Neutrophil (primary cell): ENCODE measurements around the gene TSPAN7.

ENCODE experiments used
- H3K27ac ChIP-seq: fragments of 200-600 bp; sonication (generic); 2 replicates; pipeline ENCODE4 v1.5.1; 2016; ENCODE audit warnings: mild to moderate bottlenecking, moderate library complexity
- H3K27me3 ChIP-seq: fragments of 200-600 bp; sonication (generic); 2 replicates; pipeline ENCODE4 v1.6.0; 2016; ENCODE audit warnings: mild to moderate bottlenecking
- H3K36me3 ChIP-seq: fragments of 200-600 bp; sonication (generic); 2 replicates; pipeline ENCODE4 v1.5.1; 2017
- H3K4me1 ChIP-seq, 2 experiments: fragments of 200-600 bp in 1 of 2; sonication (generic) in 1 of 2; 1 replicate in 1 of 2; 2 replicates in 1 of 2; pipeline versions ENCODE4 v1.5.1 to v1.6.1; 2013 to 2016; ENCODE audit warnings: low read depth in 1 of 2, low read length in 1 of 2, mild to moderate bottlenecking in 1 of 2, moderate library complexity in 1 of 2; ENCODE audit not compliant: control insufficient read depth in 1 of 2, insufficient read depth in 1 of 2
- H3K4me3 ChIP-seq, 2 experiments: fragments of 200-600 bp in 1 of 2; sonication (generic) in 1 of 2; 1 replicate in 1 of 2; 2 replicates in 1 of 2; pipeline ENCODE4 v1.5.1; 2013 to 2016; ENCODE audit warnings: low read depth in 1 of 2, low read length in 1 of 2, mild to moderate bottlenecking in 1 of 2, moderate library complexity in 1 of 2
- H3K9me3 ChIP-seq: fragments of 200-600 bp; sonication (generic); 2 replicates; pipeline ENCODE4 v1.5.1; 2016
- TF ChIP-seq, protein P1 (sequence below): fragments of 200-600 bp; sonication (generic); IDR thresholded peaks from 2 replicates; pipeline ENCODE4 v1.5.1; 2016; ENCODE audit warnings: antibody characterized with exemption

TSPAN7 gene

GRCh38 chrX:38595801-38596200 is 34.5 kb downstream of the TSPAN7 start:
- TF ChIP-seq, protein P1, sequence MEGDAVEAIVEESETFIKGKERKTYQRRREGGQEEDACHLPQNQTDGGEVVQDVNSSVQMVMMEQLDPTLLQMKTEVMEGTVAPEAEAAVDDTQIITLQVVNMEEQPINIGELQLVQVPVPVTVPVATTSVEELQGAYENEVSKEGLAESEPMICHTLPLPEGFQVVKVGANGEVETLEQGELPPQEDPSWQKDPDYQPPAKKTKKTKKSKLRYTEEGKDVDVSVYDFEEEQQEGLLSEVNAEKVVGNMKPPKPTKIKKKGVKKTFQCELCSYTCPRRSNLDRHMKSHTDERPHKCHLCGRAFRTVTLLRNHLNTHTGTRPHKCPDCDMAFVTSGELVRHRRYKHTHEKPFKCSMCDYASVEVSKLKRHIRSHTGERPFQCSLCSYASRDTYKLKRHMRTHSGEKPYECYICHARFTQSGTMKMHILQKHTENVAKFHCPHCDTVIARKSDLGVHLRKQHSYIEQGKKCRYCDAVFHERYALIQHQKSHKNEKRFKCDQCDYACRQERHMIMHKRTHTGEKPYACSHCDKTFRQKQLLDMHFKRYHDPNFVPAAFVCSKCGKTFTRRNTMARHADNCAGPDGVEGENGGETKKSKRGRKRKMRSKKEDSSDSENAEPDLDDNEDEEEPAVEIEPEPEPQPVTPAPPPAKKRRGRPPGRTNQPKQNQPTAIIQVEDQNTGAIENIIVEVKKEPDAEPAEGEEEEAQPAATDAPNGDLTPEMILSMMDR: no peak
- H3K36me3 ChIP-seq: no peaks in the 10 kb centered on the region
- no peaks in the 10 kb centered on the region for H3K27me3 ChIP-seq
- no peak overlapping the region for H3K4me3 ChIP-seq
- H3K4me1 ChIP-seq: no peaks in the 10 kb centered on the region
- H3K9me3 ChIP-seq: no peaks in the 10 kb centered on the region
- no peak overlapping the region for H3K27ac ChIP-seq

DNA sequence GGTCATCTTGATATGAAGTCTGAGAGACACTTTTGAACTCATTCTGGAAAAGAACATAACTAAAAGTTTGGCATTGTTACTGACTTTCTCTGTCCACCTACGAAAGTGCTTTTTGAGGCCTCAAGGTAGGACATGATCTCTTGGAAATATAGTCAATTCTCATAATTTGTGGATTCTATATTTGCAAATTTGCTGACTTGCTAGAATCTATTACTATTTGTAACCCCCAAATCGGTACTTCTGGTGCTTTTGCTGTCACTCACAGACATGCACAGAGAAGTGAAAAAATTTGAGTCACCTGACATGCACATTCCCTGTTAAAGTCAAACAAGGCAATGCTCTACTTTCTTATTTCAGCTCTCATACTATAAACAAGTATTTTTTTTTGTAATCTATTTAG is 35.6 kb downstream of the TSPAN7 start:
- Histone ChIP-seq H3K4me1 (no peaks in the 10 kb centered on the region), H3K27ac (no peak overlapping the region)
- TF ChIP-seq, protein P1: no peak

GRCh38 chrX:38599796-38600755 is 38.7 kb downstream of the TSPAN7 start:
- Histone ChIP-seq H3K4me3 (no peak overlapping the region), H3K27me3 (no peaks in the 10 kb centered on the region), H3K4me1 (no peaks in the 10 kb centered on the region), H3K9me3 (no peaks in the 10 kb centered on the region), H3K27ac (no peak overlapping the region), H3K36me3 (no peaks in the 10 kb centered on the region)
- TF ChIP-seq, protein P1: no peak

More for the DNA sequence above, 35.6 kb downstream of the TSPAN7 start:
- Histone ChIP-seq H3K36me3 (no peaks in the 10 kb centered on the region), H3K4me3 (no peak overlapping the region), H3K27me3 (no peaks in the 10 kb centered on the region), H3K9me3 (no peaks in the 10 kb centered on the region)

DNA sequence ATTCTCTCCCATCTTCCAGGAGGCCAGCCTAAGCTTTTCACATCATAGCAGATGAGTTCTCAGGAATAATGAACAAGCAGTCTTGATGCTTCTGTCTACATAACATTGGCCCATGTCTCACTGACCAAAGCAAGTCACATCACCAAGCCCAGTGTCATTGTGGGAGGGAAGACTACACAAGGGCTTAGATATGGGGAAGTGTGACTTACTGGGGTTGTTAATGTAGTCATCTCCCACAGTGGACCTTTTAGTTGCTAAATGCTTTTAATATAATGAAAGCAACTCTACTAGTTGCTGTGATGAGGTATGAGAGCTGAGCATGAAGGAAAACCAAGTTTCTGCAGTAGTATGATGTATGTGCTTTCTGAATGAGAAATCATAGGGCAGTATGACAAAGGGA is 40.5 kb downstream of the TSPAN7 start:
- Histone ChIP-seq H3K27me3 (peaks cover under 1% of the 10 kb centered on the region), H3K4me3 (no peak overlapping the region), H3K36me3 (no peaks in the 10 kb centered on the region), H3K4me1 (no peaks in the 10 kb centered on the region), H3K27ac (no peak overlapping the region), H3K9me3 (no peaks in the 10 kb centered on the region)
- TF ChIP-seq, protein P1: no peak

DNA sequence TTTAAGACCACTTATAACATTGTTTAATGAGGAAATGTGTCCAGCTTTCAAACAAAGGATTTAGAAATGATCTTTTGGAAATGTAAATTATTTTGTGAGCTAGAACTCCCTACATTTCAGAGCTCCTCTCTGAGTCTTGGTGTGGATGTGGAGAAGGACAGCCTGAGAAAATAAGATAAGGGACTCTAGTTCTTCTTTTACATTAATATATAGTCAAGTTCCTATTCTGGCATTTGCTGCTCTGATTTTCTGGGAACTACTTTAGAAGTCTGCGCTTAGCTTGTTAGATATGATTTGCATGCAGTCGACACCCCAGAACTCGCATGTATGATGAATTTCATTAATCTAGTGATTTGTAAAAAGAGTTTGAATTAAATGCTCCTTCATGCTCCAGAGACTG is 45.5 kb downstream of the TSPAN7 start:
- no peaks in the 10 kb centered on the region for H3K9me3 ChIP-seq
- H3K4me1 ChIP-seq: no peaks in the 10 kb centered on the region
- no peak overlapping the region for H3K4me3 ChIP-seq
- H3K36me3 ChIP-seq: no peaks in the 10 kb centered on the region
- no peak overlapping the region for H3K27ac ChIP-seq
- TF ChIP-seq, protein P1: no peak
- H3K27me3 ChIP-seq: peaks cover 7% of the 10 kb centered on the region
